ENCODE data around the gene EPHA4.

DNA sequence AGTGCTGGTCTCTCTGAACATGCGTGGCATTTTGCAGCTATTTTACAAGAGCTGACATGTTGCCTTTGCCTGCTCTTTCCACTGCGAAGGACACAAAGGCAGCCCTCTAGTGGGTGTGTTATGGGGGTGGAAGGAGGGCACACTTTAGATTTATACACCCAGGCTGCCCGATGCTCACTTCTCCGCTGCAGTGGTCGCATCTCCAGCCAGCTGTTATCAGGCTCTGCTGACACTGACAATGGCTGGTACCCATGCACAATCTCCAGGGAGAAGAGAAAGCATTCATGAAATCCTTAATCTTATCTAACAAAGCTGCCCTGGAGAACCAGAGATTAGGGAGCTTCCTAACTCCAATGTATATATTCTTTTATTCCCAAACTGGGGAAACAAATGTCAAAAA is 113.5 kb downstream of the EPHA4 start:
- TF ChIP-seq POLR2A (IDR thresholded peaks at IDR 0.05) = no peak
- no peak for TF ChIP-seq CTCF (IDR thresholded peaks at IDR 0.05)

Data from prostate gland (tissue), 2 donors.